Neural progenitor cell (in vitro differentiated cells): Measurements from ENCODE around the gene TRIM63. TPM values are rescaled to one million over a fixed set of nuclear protein-coding genes. Genes with fewer than 3 reads are reported as not detected.
A peak's percentile ranks its signal among the peaks of the same experiment; 100 is the strongest.

Source experiments
- DNase-seq: peaks from one replicate; pipeline ENCODE4 v3.0.0-alpha.2; 2016; ENCODE audit warnings: low spot score
- H2AFZ ChIP-seq: fragments of 200-600 bp; sonication (generic); replicated peaks from 2 replicates; pipeline ENCODE4 v1.6.1; 2016; ENCODE audit warnings: antibody characterized with exemption
- H3F3A ChIP-seq: fragments of 200-600 bp; sonication (generic); 2 replicates; pipeline ENCODE4 v1.6.1; 2016; ENCODE audit warnings: antibody characterized with exemption, low read depth
- H3K27ac ChIP-seq: fragments of 200-600 bp; sonication (generic); 2 replicates; pipeline ENCODE4 v1.5.1; 2016; ENCODE audit warnings: mild to moderate bottlenecking
- H3K27me3 ChIP-seq: fragments of 200-600 bp; sonication (generic); 2 replicates; pipeline ENCODE4 v1.6.1; 2016; ENCODE audit warnings: mild to moderate bottlenecking, moderate library complexity
- H3K36me3 ChIP-seq: fragments of 200-600 bp; sonication (generic); 2 replicates; pipeline ENCODE4 v1.5.1; 2016
- H3K4me1 ChIP-seq: fragments of 200-600 bp; sonication (generic); 2 replicates; pipeline ENCODE4 v1.6.1; 2016; ENCODE audit warnings: mixed run types
- H3K4me2 ChIP-seq: fragments of 200-600 bp; sonication (generic); 2 replicates; pipeline ENCODE4 v1.6.1; 2016
- H3K4me3 ChIP-seq: fragments of 200-600 bp; sonication (generic); 2 replicates; pipeline ENCODE4 v1.5.1; 2016
- H3K79me2 ChIP-seq: fragments of 200-600 bp; sonication (generic); 2 replicates; pipeline ENCODE4 v1.6.1; 2016; ENCODE audit warnings: low read depth
- H3K9ac ChIP-seq: fragments of 200-600 bp; sonication (generic); 2 replicates; pipeline ENCODE4 v1.6.1; 2016
- H3K9me3 ChIP-seq: fragments of 200-600 bp; sonication (generic); 2 replicates; pipeline ENCODE4 v1.5.1; 2016; ENCODE audit warnings: low read depth
- H4K20me1 ChIP-seq: fragments of 200-600 bp; sonication (generic); 2 replicates; pipeline ENCODE4 v1.6.1; 2016; ENCODE audit warnings: low read depth
- H3K27ac Mint-ChIP-seq: 3 replicates; pipeline ENCODE4 v1.8.0; 2021; ENCODE audit warnings: mixed read lengths
- H3K27me3 Mint-ChIP-seq: 2 replicates; pipeline ENCODE4 v1.8.0; 2022; ENCODE audit warnings: low read depth, mild to moderate bottlenecking, inconsistent platforms, moderate library complexity, mixed read lengths; ENCODE audit not compliant: insufficient read depth
- H3K36me3 Mint-ChIP-seq: 3 replicates; pipeline ENCODE4 v1.8.0; 2021; ENCODE audit warnings: mixed read lengths
- H3K4me1 Mint-ChIP-seq: 3 replicates; pipeline ENCODE4 v1.8.0; 2021; ENCODE audit warnings: mixed read lengths
- H3K4me3 Mint-ChIP-seq: 3 replicates; pipeline ENCODE4 v1.8.0; 2021; ENCODE audit warnings: mild to moderate bottlenecking, moderate library complexity, mixed read lengths
- H3K9me3 Mint-ChIP-seq: 3 replicates; pipeline ENCODE4 v1.8.0; 2020; ENCODE audit warnings: mixed read lengths
- EZH2 ChIP-seq: fragments of 200-600 bp; sonication (generic); IDR thresholded peaks from 2 replicates; pipeline ENCODE4 v1.6.1; 2017; ENCODE audit warnings: antibody characterized with exemption, mild to moderate bottlenecking, moderate library complexity
- EZH2phosphoT487 ChIP-seq: fragments of 200-600 bp; sonication (generic); IDR thresholded peaks from 2 replicates; pipeline ENCODE4 v1.6.1; 2017; ENCODE audit warnings: antibody characterized with exemption
- total RNA-seq: library from RNA; depleted of rRNA; stranded (reverse); fragments of >200 nt; gene quantifications from 2 replicates; pipeline ENCODE4 v1.2.3, GENCODE V29; 2015; ENCODE audit warnings: low replicate concordance
- TF ChIP-seq, protein P1 (sequence below): fragments of 200-600 bp; sonication (generic); IDR thresholded peaks from 2 replicates; pipeline ENCODE4 v1.5.1; 2017; ENCODE audit warnings: antibody characterized with exemption, mild to moderate bottlenecking

The TRIM63 gene
- total RNA-seq, 1 donor from 2014 or later: not detected

DNA sequence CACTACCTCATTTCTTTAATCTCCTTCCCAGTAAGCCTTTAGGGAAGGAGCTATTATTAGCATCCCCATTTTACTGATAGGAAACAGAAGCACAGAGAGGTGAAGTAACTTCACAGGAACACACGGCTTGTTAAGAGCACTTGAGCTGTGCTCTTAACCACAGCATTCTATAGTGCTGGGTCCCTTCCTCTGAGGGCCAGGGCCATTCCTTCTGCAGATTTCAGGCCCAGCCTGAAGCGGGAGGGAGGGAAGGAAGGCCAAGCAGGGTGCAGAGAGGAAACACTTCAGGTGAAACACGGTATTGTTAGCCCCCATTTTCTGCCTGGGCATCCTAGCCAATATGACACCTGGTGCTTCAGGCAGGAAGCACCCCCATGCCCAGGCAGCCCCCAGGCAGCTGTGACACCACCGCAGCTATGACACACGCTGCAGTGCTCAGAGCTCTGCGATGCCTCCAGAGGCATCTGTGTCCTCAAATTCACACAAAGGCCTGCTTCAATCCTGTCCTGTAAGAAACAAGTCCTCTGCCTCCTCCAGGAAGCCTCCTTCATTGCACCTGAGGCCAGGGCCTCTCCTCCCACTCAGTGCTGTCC, 50.4 kb downstream of the TRIM63 start:
- Mint-ChIP-seq H3K9me3 (no peaks in the 10 kb centered on the region), H3K27ac (peak overlapping the region; percentile 90), H3K4me1 (peaks cover 51% of the 10 kb centered on the region), H3K27me3 (peaks cover 9% of the 10 kb centered on the region), H3K36me3 (no peaks in the 10 kb centered on the region), H3K4me3 (no peak overlapping the region)
- Histone ChIP-seq H3K79me2 (no peaks in the 10 kb centered on the region), H2AFZ (no peak overlapping the region), H3K27ac (no peak overlapping the region), H4K20me1 (no peaks in the 10 kb centered on the region), H3K4me1 (peaks cover 16% of the 10 kb centered on the region), H3F3A (no peaks in the 10 kb centered on the region), H3K4me2 (no peak overlapping the region), H3K9me3 (no peaks in the 10 kb centered on the region), H3K27me3 (no peaks in the 10 kb centered on the region), H3K4me3 (no peak overlapping the region), H3K36me3 (no peaks in the 10 kb centered on the region), H3K9ac (no peak overlapping the region)
- no peak for DNase-seq
- TF ChIP-seq, protein P1, sequence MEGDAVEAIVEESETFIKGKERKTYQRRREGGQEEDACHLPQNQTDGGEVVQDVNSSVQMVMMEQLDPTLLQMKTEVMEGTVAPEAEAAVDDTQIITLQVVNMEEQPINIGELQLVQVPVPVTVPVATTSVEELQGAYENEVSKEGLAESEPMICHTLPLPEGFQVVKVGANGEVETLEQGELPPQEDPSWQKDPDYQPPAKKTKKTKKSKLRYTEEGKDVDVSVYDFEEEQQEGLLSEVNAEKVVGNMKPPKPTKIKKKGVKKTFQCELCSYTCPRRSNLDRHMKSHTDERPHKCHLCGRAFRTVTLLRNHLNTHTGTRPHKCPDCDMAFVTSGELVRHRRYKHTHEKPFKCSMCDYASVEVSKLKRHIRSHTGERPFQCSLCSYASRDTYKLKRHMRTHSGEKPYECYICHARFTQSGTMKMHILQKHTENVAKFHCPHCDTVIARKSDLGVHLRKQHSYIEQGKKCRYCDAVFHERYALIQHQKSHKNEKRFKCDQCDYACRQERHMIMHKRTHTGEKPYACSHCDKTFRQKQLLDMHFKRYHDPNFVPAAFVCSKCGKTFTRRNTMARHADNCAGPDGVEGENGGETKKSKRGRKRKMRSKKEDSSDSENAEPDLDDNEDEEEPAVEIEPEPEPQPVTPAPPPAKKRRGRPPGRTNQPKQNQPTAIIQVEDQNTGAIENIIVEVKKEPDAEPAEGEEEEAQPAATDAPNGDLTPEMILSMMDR: no peak
- TF ChIP-seq EZH2phosphoT487 (no peak), EZH2 (no peak)

GRCh38 chr1:26016258-26016952, 51.0 kb downstream of the TRIM63 start:
- H3K4me3 Mint-ChIP-seq: no peak overlapping the region
- Histone ChIP-seq H3K79me2 (no peaks in the 10 kb centered on the region), H3K27me3 (no peaks in the 10 kb centered on the region), H3K4me1 (peaks cover 11% of the 10 kb centered on the region), H3K9ac (no peak overlapping the region), H3K36me3 (no peaks in the 10 kb centered on the region), H3F3A (no peaks in the 10 kb centered on the region), H3K4me3 (no peak overlapping the region), H4K20me1 (no peaks in the 10 kb centered on the region), H2AFZ (no peak overlapping the region), H3K9me3 (no peaks in the 10 kb centered on the region), H3K4me2 (no peak overlapping the region), H3K27ac (no peak overlapping the region)
- peaks cover 9% of the 10 kb centered on the region for H3K27me3 Mint-ChIP-seq
- DNase-seq: no peak
- peaks cover 48% of the 10 kb centered on the region for H3K4me1 Mint-ChIP-seq
- H3K9me3 Mint-ChIP-seq: no peaks in the 10 kb centered on the region
- TF ChIP-seq EZH2phosphoT487 (no peak), EZH2 (no peak)
- TF ChIP-seq, protein P1: no peak
- H3K36me3 Mint-ChIP-seq: no peaks in the 10 kb centered on the region
- H3K27ac Mint-ChIP-seq: peak overlapping the region; percentile 90

DNA sequence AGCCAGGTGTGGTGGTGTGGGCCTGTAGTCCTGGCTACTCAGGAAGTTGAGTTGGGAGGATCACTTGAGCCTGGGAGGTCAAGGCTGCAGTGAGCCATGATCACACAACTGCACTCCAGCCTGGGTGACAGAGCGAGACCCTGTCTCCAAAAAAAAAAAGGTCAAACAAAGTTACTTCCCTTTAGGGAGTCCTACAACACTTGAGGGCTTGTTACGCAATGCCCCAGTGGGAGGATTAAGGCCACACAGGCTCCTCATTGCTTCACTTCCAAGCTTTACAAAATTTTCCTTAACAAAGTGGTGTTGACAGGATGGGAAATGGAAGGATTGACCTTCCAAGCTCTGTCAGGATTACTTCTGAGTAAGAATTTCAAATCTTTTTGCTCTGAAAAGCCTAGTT, 52.1 kb downstream of the TRIM63 start:
- H2AFZ ChIP-seq: no peak overlapping the region
- no peak overlapping the region for H3K4me2 ChIP-seq
- H3K9ac ChIP-seq: no peak overlapping the region
- Mint-ChIP-seq H3K4me1 (peaks cover 51% of the 10 kb centered on the region), H3K4me3 (no peak overlapping the region), H3K36me3 (no peaks in the 10 kb centered on the region), H3K27ac (no peak overlapping the region), H3K27me3 (peaks cover 11% of the 10 kb centered on the region), H3K9me3 (no peaks in the 10 kb centered on the region)
- no peaks in the 10 kb centered on the region for H4K20me1 ChIP-seq
- H3K4me1 ChIP-seq: peaks cover 7% of the 10 kb centered on the region
- TF ChIP-seq EZH2 (no peak), EZH2phosphoT487 (no peak)
- TF ChIP-seq, protein P1: no peak
- no peaks in the 10 kb centered on the region for H3K9me3 ChIP-seq
- no peaks in the 10 kb centered on the region for H3K36me3 ChIP-seq
- H3F3A ChIP-seq: no peaks in the 10 kb centered on the region
- H3K27ac ChIP-seq: no peak overlapping the region
- H3K79me2 ChIP-seq: no peaks in the 10 kb centered on the region
- H3K27me3 ChIP-seq: no peaks in the 10 kb centered on the region
- H3K4me3 ChIP-seq: no peak overlapping the region
- DNase-seq: no peak
